ENCODE data around the gene SIRT5.

The SIRT5 gene

GRCh38 chr6:13614126-13614925 lies 39.9 kb downstream of the SIRT5 start:
- DNase-seq: peak in 27 of 42 donors; percentile 21 to 66 (median 50)
- intact Hi-C loops (cut with DNase I): loop anchor here (2.0 kb wide), 1 partner anchor 96 kb away; the partner anchor contains the start of gene RANBP9

- DNase-seq: peak; percentile 93 to 99 (median 97)
- intact Hi-C loops (cut with DNase I): loop anchor here (1.0 to 5.0 kb wide), 3 partner anchors 41 to 197 kb away; partner anchors contain the start of genes MCUR1, RANBP9 and SIRT5
These were observed 40.8 kb downstream of the SIRT5 start, which contains the start of gene NOL7 for GRCh38 chr6:13614926-13615791. TSS of gene NOL7 (plus strand) at chr6:13615335. CDS start at chr6:13615359, 24 bp downstream.

GRCh38 chr6:13615792-13616120 lies 41.4 kb downstream of the SIRT5 start:
- intact Hi-C loops (cut with DNase I): loop anchor here (1.0 to 5.0 kb wide), 3 partner anchors 41 to 197 kb away; partner anchors contain the start of genes MCUR1, RANBP9 and SIRT5
- DNase-seq: peak in 38 of 42 donors; percentile 21 to 72 (median 50)

GRCh38 chr6:13617066-13617465 lies 42.7 kb downstream of the SIRT5 start:
- no peak for DNase-seq
- intact Hi-C loops (cut with DNase I): loop anchor here (5.0 kb wide), 1 partner anchor 195 kb away; the partner anchor contains the start of gene MCUR1

- intact Hi-C loops (cut with DNase I): no loop called here
- no peak for DNase-seq
These were observed 50.5 kb downstream of the SIRT5 start for GRCh38 chr6:13624871-13625288.

GRCh38 chr6:13629459-13630116 lies 55.2 kb downstream of the SIRT5 start:
- no peak for DNase-seq
- intact Hi-C loops (cut with DNase I): no loop called here

GRCh38 chr6:13630499-13630898 lies 56.1 kb downstream of the SIRT5 start:
- no peak for DNase-seq
- intact Hi-C loops (cut with DNase I): no loop called here

- intact Hi-C loops (cut with DNase I): no loop called here
- DNase-seq: no peak
These were observed 58.9 kb downstream of the SIRT5 start for GRCh38 chr6:13633343-13633742.

- intact Hi-C loops (cut with DNase I): no loop called here
- peak in 1 of 42 donors; percentile 27 for DNase-seq
These were observed 61.7 kb downstream of the SIRT5 start for GRCh38 chr6:13635948-13636658.

GRCh38 chr6:13638014-13638413 lies 63.6 kb downstream of the SIRT5 start:
- DNase-seq: no peak
- intact Hi-C loops (cut with DNase I): no loop called here

- no peak for DNase-seq
- intact Hi-C loops (cut with DNase I): no loop called here
These were observed 64.2 kb downstream of the SIRT5 start for GRCh38 chr6:13638626-13639025.

- intact Hi-C loops (cut with DNase I): no loop called here
- no peak for DNase-seq
These were observed 66.9 kb downstream of the SIRT5 start for GRCh38 chr6:13641315-13641714.

GRCh38 chr6:13643125-13643524 lies 68.7 kb downstream of the SIRT5 start:
- no peak for DNase-seq
- intact Hi-C loops (cut with DNase I): no loop called here

- DNase-seq: no peak
- intact Hi-C loops (cut with DNase I): no loop called here
These were observed 74.4 kb downstream of the SIRT5 start for GRCh38 chr6:13648850-13649249.

- no peak for DNase-seq
- intact Hi-C loops (cut with DNase I): no loop called here
These were observed 75.0 kb downstream of the SIRT5 start for GRCh38 chr6:13649393-13649792.

GRCh38 chr6:13653296-13653695 lies 78.9 kb downstream of the SIRT5 start:
- DNase-seq: no peak
- intact Hi-C loops (cut with DNase I): no loop called here

- intact Hi-C loops (cut with DNase I): no loop called here
- DNase-seq: no peak
These were observed 80.1 kb downstream of the SIRT5 start for GRCh38 chr6:13654496-13654895.

GRCh38 chr6:13655700-13656099 lies 81.3 kb downstream of the SIRT5 start:
- intact Hi-C loops (cut with DNase I): no loop called here
- no peak for DNase-seq

- no peak for DNase-seq
- intact Hi-C loops (cut with DNase I): no loop called here
These were observed 85.9 kb downstream of the SIRT5 start for GRCh38 chr6:13660273-13660672.
